Measurements from ENCODE around the gene GASK1B.

DNA sequence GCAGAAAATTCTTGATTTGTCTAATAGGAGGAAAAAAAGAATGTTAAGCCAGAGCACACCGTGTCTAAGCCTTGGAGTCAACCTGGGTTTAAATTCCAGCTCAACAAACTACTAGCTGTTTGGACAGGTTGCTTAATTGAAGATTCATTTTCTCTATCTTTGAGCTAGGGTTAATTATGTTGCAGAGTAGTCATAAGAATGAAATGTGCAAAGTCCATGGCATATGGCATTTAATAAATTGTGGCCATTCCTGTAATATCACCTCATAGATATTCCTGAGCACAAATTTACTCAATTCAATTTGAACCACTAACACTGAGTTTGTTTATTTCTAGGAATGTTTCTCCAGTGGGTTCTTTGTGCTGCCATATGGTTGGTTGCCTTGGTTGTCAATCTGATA is 42.0 kb upstream of the GASK1B start:
- TF ChIP-seq CTCF (IDR thresholded peaks at IDR 0.05) (no peak), JUNB (IDR thresholded peaks at IDR 0.05) (no peak)
